GM19023 (cell line): ENCODE results near the gene CTSF.
"Not testable (repeated sequence)": the region's sequence is repeated elsewhere in the genome, so short reads cannot be mapped to it uniquely, and the experiment has no call there.

ENCODE experiments used
- ATAC-seq: cut with Tn5 transposase; IDR thresholded peaks from one replicate; pipeline ENCODE4 v1.9.1; 2021; ENCODE audit warnings: mild to moderate bottlenecking, moderate library complexity; ENCODE audit not compliant: unreplicated experiment

The CTSF gene

GRCh38 chr11:66540598-66540997, 27.8 kb downstream of the CTSF start:
- not testable (repeated sequence) for ATAC-seq

- ATAC-seq, result no peak
These were observed 28.6 kb downstream of the CTSF start for GRCh38 chr11:66539870-66540213.

- no peak for ATAC-seq
These were observed 29.1 kb downstream of the CTSF start for GRCh38 chr11:66539170-66539869.

GRCh38 chr11:66532784-66533183, 35.6 kb downstream of the CTSF start:
- ATAC-seq, result no peak

GRCh38 chr11:66531841-66532240, 36.6 kb downstream of the CTSF start:
- no peak for ATAC-seq

GRCh38 chr11:66530927-66531709, 37.3 kb downstream of the CTSF start:
- ATAC-seq, result no peak

- no peak for ATAC-seq
These were observed 38.8 kb downstream of the CTSF start for GRCh38 chr11:66529655-66530054.

GRCh38 chr11:66529069-66529468, 39.3 kb downstream of the CTSF start:
- ATAC-seq, result no peak

- ATAC-seq, result no peak
These were observed 43.9 kb downstream of the CTSF start for GRCh38 chr11:66524304-66525040.

- no peak for ATAC-seq
These were observed 44.8 kb downstream of the CTSF start for GRCh38 chr11:66523611-66524010.
